Measurements from ENCODE around the gene TCP11. TPM values are rescaled to one million over a fixed set of nuclear protein-coding genes. Genes with fewer than 3 reads are reported as not detected.

The TCP11 gene
- total and polyA plus RNA-seq, 2 of the 13 experiments (the other 11 are each of a cell fraction or from before 2014, with no cell fraction given) = 0.04 TPM; not detected in 1

DNA sequence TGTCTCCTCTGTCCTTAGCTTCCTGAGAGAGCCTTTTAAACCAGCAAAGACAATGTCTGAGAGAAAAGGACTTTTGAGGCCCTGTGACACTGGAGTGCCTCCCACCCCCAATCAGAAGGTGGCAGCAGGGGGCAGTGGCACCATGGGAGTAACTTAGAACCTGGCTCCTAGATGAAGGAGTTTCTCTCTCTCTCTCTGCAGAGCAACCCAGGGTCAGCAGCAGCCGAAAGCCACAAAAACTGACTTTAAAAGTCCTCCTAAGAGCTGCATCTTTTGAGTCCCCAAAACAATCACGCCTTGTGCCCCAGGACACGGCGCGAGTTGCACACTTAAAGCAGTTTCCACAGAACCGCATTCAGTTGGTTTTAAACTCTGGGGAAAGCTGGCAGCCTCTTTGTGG, 5.3 kb upstream of the TCP11 start (continued):
- no peak for TF ChIP-seq ZNF616 (CRISPR knock-in tag; IDR thresholded peaks at IDR 0.05; ENCODE audit: low read depth)
- TF ChIP-seq, protein P1, sequence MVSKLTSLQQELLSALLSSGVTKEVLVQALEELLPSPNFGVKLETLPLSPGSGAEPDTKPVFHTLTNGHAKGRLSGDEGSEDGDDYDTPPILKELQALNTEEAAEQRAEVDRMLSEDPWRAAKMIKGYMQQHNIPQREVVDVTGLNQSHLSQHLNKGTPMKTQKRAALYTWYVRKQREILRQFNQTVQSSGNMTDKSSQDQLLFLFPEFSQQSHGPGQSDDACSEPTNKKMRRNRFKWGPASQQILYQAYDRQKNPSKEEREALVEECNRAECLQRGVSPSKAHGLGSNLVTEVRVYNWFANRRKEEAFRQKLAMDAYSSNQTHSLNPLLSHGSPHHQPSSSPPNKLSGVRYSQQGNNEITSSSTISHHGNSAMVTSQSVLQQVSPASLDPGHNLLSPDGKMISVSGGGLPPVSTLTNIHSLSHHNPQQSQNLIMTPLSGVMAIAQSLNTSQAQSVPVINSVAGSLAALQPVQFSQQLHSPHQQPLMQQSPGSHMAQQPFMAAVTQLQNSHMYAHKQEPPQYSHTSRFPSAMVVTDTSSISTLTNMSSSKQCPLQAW (CRISPR knock-in tag; IDR thresholded peaks at IDR 0.05) = peak; percentile 72
- peak; percentile 92 for TF ChIP-seq RAD21 (CRISPR knock-in tag; IDR thresholded peaks at IDR 0.05)
- TF ChIP-seq ZNF251 (CRISPR knock-in tag; IDR thresholded peaks at IDR 0.05) = no peak
- TF ChIP-seq ATF4 (CRISPR knock-in tag; IDR thresholded peaks at IDR 0.05) = no peak
- TF ChIP-seq MAFK (conservative IDR thresholded peaks at IDR 0.05 in 1 of 2, IDR thresholded peaks at IDR 0.05 in 1 of 2; ENCODE audit: low read length in 2 of 2) = no peak
- TF ChIP-seq ZNF589 (CRISPR knock-in tag; conservative IDR thresholded peaks at IDR 0.05) = no peak
- no peak for TF ChIP-seq ZNF678 (CRISPR knock-in tag; IDR thresholded peaks at IDR 0.05)
- no peak for TF ChIP-seq SNRNP70 (IDR thresholded peaks at IDR 0.05; ENCODE audit: low read depth, low read length)
- no peak for TF ChIP-seq ZNF180 (CRISPR knock-in tag; IDR thresholded peaks at IDR 0.05; ENCODE audit: borderline replicate concordance, low read depth)
- no peak for TF ChIP-seq BCL6 (CRISPR knock-in tag; IDR thresholded peaks at IDR 0.05)
- TF ChIP-seq ZSCAN9 (CRISPR knock-in tag; IDR thresholded peaks at IDR 0.05; ENCODE audit: borderline replicate concordance) = 0 out of 2 replicates have a peak, but pooled peaks have one; percentile 46
- TF ChIP-seq ZGPAT (CRISPR knock-in tag; IDR thresholded peaks at IDR 0.05) = no peak
- TF ChIP-seq NFYC (CRISPR knock-in tag; IDR thresholded peaks at IDR 0.05) = no peak
- TF ChIP-seq IKZF5 (CRISPR knock-in tag; IDR thresholded peaks at IDR 0.05) = peak; percentile 70; the same call in 1 of the 2 replicates
- peak; percentile 36; the same call in 1 of the 2 replicates for TF ChIP-seq REPIN1 (CRISPR knock-in tag; IDR thresholded peaks at IDR 0.05; ENCODE audit: borderline replicate concordance, low read depth)
- no peak for TF ChIP-seq TRAFD1 (CRISPR knock-in tag; IDR thresholded peaks at IDR 0.05; ENCODE audit: borderline replicate concordance)
- no peak for TF ChIP-seq HNRNPUL1 (IDR thresholded peaks at IDR 0.05; ENCODE audit: low read depth, low read length)
- TF ChIP-seq TBX3 (IDR thresholded peaks at IDR 0.05; ENCODE audit: borderline replicate concordance) = no peak
- no peak for TF ChIP-seq ZNF362 (CRISPR knock-in tag; IDR thresholded peaks at IDR 0.05; ENCODE audit: borderline replicate concordance)
- TF ChIP-seq ZNF850 (CRISPR knock-in tag; conservative IDR thresholded peaks at IDR 0.05) = no peak
- no peak for TF ChIP-seq RORA (CRISPR knock-in tag; IDR thresholded peaks at IDR 0.05)
- no peak for TF ChIP-seq ZNF34 (CRISPR knock-in tag; IDR thresholded peaks at IDR 0.05; ENCODE audit: borderline replicate concordance)

Data from HepG2 (cell line).